ENCODE results near the gene RPL23.
A peak's percentile ranks its signal among the peaks of the same experiment; 100 is the strongest.

RPL23 gene

GRCh38 chr17:38799501-38800236 is 53.9 kb downstream of the RPL23 start, which contains the start of gene PIP4K2B:
Gene PIP4K2B (minus strand): TSS chr17:38799556. CDS start chr17:38799424, 132 bp downstream.
- DNase-seq (ENCODE audit: low read depth in 2 of 2, low spot score in 1 of 2), result peak; percentile 44 to 74

- DNase-seq (ENCODE audit: low read depth in 2 of 2, low spot score in 1 of 2), result peak in 1 of 2 donors; percentile 6
These were observed 54.7 kb downstream of the RPL23 start for GRCh38 chr17:38798614-38799500.

Measured in stimulated activated CD8-positive, alpha-beta memory T cell treated with anti-CD3 and anti-CD28 coated beads, Interleukin-4, amount 100 ng/mL, for 4 hours (primary cell).